H9 (cell line): Measurements from ENCODE around the gene TNNT1. TPM values are rescaled to one million over a fixed set of nuclear protein-coding genes. Genes with fewer than 3 reads are reported as not detected.
A peak's percentile ranks its signal among the peaks of the same experiment; 100 is the strongest.
"Not testable (repeated sequence)": the region's sequence is repeated elsewhere in the genome, so short reads cannot be mapped to it uniquely, and the experiment has no call there.

Source experiments
- DNase-seq: peaks from one replicate; pipeline ENCODE4 v3.0.0-alpha.2; 2017
- H2AFZ ChIP-seq: one replicate; pipeline ENCODE4 v1.6.1; 2013; ENCODE audit warnings: mild to moderate bottlenecking, low read length, control low read depth, moderate library complexity
- H2AK5ac ChIP-seq: 2 replicates; pipeline ENCODE4 v1.6.1; 2013; ENCODE audit warnings: low read length, control low read depth, mixed read lengths; ENCODE audit not compliant: insufficient read length
- H2BK120ac ChIP-seq: one replicate; pipeline ENCODE4 v1.6.1; 2013; ENCODE audit warnings: low read depth, mild to moderate bottlenecking, low read length, control low read depth, inconsistent platforms; ENCODE audit not compliant: poor library complexity, severe bottlenecking
- H2BK12ac ChIP-seq: 2 replicates; pipeline ENCODE4 v1.6.1; 2013; ENCODE audit warnings: low read length, control low read depth, mixed read lengths, low read depth; ENCODE audit not compliant: insufficient read length
- H2BK15ac ChIP-seq: 2 replicates; pipeline ENCODE4 v1.6.1; 2013; ENCODE audit warnings: low read depth, low read length, control low read depth
- H2BK20ac ChIP-seq: one replicate; pipeline ENCODE4 v1.6.1; 2013; ENCODE audit warnings: low read depth, mild to moderate bottlenecking, low read length, control low read depth, inconsistent platforms; ENCODE audit not compliant: poor library complexity, severe bottlenecking
- H2BK5ac ChIP-seq: 2 replicates; pipeline ENCODE4 v1.6.1; 2013; ENCODE audit warnings: low read length, control low read depth, mixed read lengths; ENCODE audit not compliant: insufficient read length
- H3K14ac ChIP-seq: 2 replicates; pipeline ENCODE4 v1.6.1; 2013; ENCODE audit warnings: low read length, control low read depth; ENCODE audit not compliant: insufficient read depth
- H3K18ac ChIP-seq: 2 replicates; pipeline ENCODE4 v1.6.1; 2013; ENCODE audit warnings: low read depth, mild to moderate bottlenecking, mixed read lengths, low read length, control low read depth; ENCODE audit not compliant: insufficient read length
- H3K23ac ChIP-seq: 2 replicates; pipeline ENCODE4 v1.6.1; 2013; ENCODE audit warnings: low read length, control low read depth, mixed read lengths, low read depth; ENCODE audit not compliant: insufficient read length
- H3K23me2 ChIP-seq: 2 replicates; pipeline ENCODE4 v1.6.1; 2013; ENCODE audit warnings: low read depth, mild to moderate bottlenecking, mixed read lengths, low read length, control low read depth; ENCODE audit not compliant: insufficient read length, poor library complexity, severe bottlenecking
- H3K27ac ChIP-seq: 2 replicates; pipeline ENCODE4 v1.5.1; 2013; ENCODE audit warnings: low read length, control low read depth, mixed read lengths, low read depth; ENCODE audit not compliant: insufficient read length
- H3K27me3 ChIP-seq: 2 replicates; pipeline ENCODE4 v1.6.1; 2013; ENCODE audit warnings: low read length, control low read depth, inconsistent platforms; ENCODE audit not compliant: insufficient read depth
- H3K4ac ChIP-seq: 2 replicates; pipeline ENCODE4 v1.6.1; 2013; ENCODE audit warnings: low read depth, mild to moderate bottlenecking, control low read depth, inconsistent platforms, low read length, moderate library complexity
- H3K4me1 ChIP-seq: 2 replicates; pipeline ENCODE4 v1.6.1; 2013; ENCODE audit warnings: low read length, control low read depth, inconsistent platforms; ENCODE audit not compliant: insufficient read depth
- H3K4me2 ChIP-seq: 2 replicates; pipeline ENCODE4 v1.6.1; 2013; ENCODE audit warnings: low read length, control low read depth, mixed read lengths; ENCODE audit not compliant: insufficient read length, insufficient read depth
- H3K56ac ChIP-seq: 2 replicates; pipeline ENCODE4 v1.6.1; 2013; ENCODE audit warnings: low read depth, mild to moderate bottlenecking, mixed read lengths, low read length, control low read depth; ENCODE audit not compliant: insufficient read length
- H3K79me1 ChIP-seq: 2 replicates; pipeline ENCODE4 v1.6.1; 2013; ENCODE audit warnings: low read depth, mild to moderate bottlenecking, moderate library complexity, low read length, control low read depth, inconsistent platforms; ENCODE audit not compliant: insufficient read depth, poor library complexity, severe bottlenecking
- H3K79me2 ChIP-seq: 2 replicates; pipeline ENCODE4 v1.6.1; 2013; ENCODE audit warnings: low read length, control low read depth, inconsistent platforms; ENCODE audit not compliant: insufficient read depth
- H3K9ac ChIP-seq: 2 replicates; pipeline ENCODE4 v1.6.1; 2013; ENCODE audit warnings: low read length, control low read depth, mixed read lengths; ENCODE audit not compliant: insufficient read length; ENCODE audit errors: extremely low read depth
- H3K9me3 ChIP-seq: one replicate; pipeline ENCODE4 v1.6.1; 2013; ENCODE audit warnings: low read depth, low read length, inconsistent platforms; ENCODE audit not compliant: control insufficient read depth
- H3T11ph ChIP-seq: one replicate; pipeline ENCODE4 v1.6.1; 2013; ENCODE audit warnings: mild to moderate bottlenecking, low read length, control low read depth, inconsistent platforms
- H4K20me1 ChIP-seq: one replicate; pipeline ENCODE4 v1.6.1; 2013; ENCODE audit not compliant: control insufficient read depth, insufficient read length, insufficient read depth
- H4K5ac ChIP-seq: 2 replicates; pipeline ENCODE4 v1.6.1; 2013; ENCODE audit warnings: low read depth, mild to moderate bottlenecking, mixed read lengths, low read length, control low read depth; ENCODE audit not compliant: insufficient read length
- H4K8ac ChIP-seq: replicated peaks from 2 replicates; pipeline ENCODE4 v1.6.1; 2013; ENCODE audit warnings: low read length, control low read depth, mixed read lengths, low read depth; ENCODE audit not compliant: insufficient read length
- H4K91ac ChIP-seq: 2 replicates; pipeline ENCODE4 v1.6.1; 2013; ENCODE audit warnings: low read depth, mild to moderate bottlenecking, moderate library complexity, mixed read lengths, low read length, control low read depth; ENCODE audit not compliant: insufficient read length
- H3K27ac Mint-ChIP-seq, 3 experiments: 2 replicates in 2 of 3; 3 replicates in 1 of 3; pipeline ENCODE4 v1.8.0; 2020 to 2021; ENCODE audit warnings: mixed read lengths in 3 of 3, mild to moderate bottlenecking in 1 of 3, moderate library complexity in 1 of 3
- H3K27me3 Mint-ChIP-seq: 2 replicates; pipeline ENCODE4 v1.8.0; 2021; ENCODE audit warnings: low read depth, mild to moderate bottlenecking, moderate library complexity, mixed read lengths
- H3K36me3 Mint-ChIP-seq, 3 experiments: 2 replicates in 2 of 3; 3 replicates in 1 of 3; pipeline ENCODE4 v1.8.0; 2020 to 2021; ENCODE audit warnings: low read depth in 3 of 3, mixed read lengths in 3 of 3; ENCODE audit not compliant: insufficient read depth in 1 of 3
- H3K4me1 Mint-ChIP-seq, 2 experiments: 2 replicates each; pipeline ENCODE4 v1.8.0; 2020; ENCODE audit warnings: mixed read lengths in 2 of 2
- H3K4me3 Mint-ChIP-seq, 2 experiments: 2 replicates in 1 of 2; 3 replicates in 1 of 2; pipeline ENCODE4 v1.8.0; 2020 to 2021; ENCODE audit warnings: mild to moderate bottlenecking in 2 of 2, mixed read lengths in 2 of 2, moderate library complexity in 1 of 2
- H3K9me3 Mint-ChIP-seq, 2 experiments: 2 replicates in 1 of 2; 3 replicates in 1 of 2; pipeline ENCODE4 v1.8.0; 2020; ENCODE audit warnings: mild to moderate bottlenecking in 2 of 2, mixed read lengths in 2 of 2, moderate library complexity in 1 of 2
- CTCF ChIP-seq: fragments of 200-600 bp; sonication (generic); conservative IDR thresholded peaks from 3 replicates; pipeline ENCODE4 v1.8.0; 2021; ENCODE audit warnings: antibody characterized with exemption, mild to moderate bottlenecking
- WGBS: extraction: QIAGEN DNeasy Blood & Tissue Kit; methylation state at CpG from one replicate; pipeline ENCODE4 v1.1.7; 2013; ENCODE audit warnings: missing lambda C conversion rate, low lambda C conversion rate, mixed read lengths; ENCODE audit not compliant: insufficient read length; ENCODE audit errors: extremely low coverage; 5-methylcytosine and 5-hydroxymethylcytosine counted together
- total RNA-seq: library from RNA; stranded (reverse); gene quantifications from 2 replicates; pipeline ENCODE4 v1.2.1, GENCODE V29; 2021

TNNT1 gene
- total RNA-seq, 1 experiment from 2014 or later: 127 TPM

- Mint-ChIP-seq H3K36me3 (peaks cover 23 to 32% (median 28%) of the 10 kb centered on the region in 3 experiments), H3K9me3 (no peaks in the 10 kb centered on the region; a peak in 2 of 5 replicates), H3K4me3 (peak overlapping the region; percentile 81 to 95), H3K27me3 (peaks cover 19% of the 10 kb centered on the region), H3K27ac (peak overlapping the region; percentile 93 to 94 (median 94); a peak in 6 of 7 replicates), H3K4me1 (peaks cover 18 to 27% of the 10 kb centered on the region in 2 experiments)
- Histone ChIP-seq H3K4me2 (peak overlapping the region; percentile 89), H4K5ac (no peak overlapping the region), H3K56ac (no peak overlapping the region), H2BK120ac (no peak overlapping the region), H4K8ac (no peak overlapping the region), H3K23ac (no peak overlapping the region), H3K4me1 (no peaks in the 10 kb centered on the region; the same call in 1 of the 2 replicates), H3K4ac (no peak overlapping the region), H3K9ac (peak overlapping the region; percentile 37), H3K79me1 (no peaks in the 10 kb centered on the region), H2BK20ac (no peak overlapping the region), H3K27ac (no peak overlapping the region), H2BK5ac (no peak overlapping the region), H4K91ac (no peak overlapping the region), H2AFZ (no peak overlapping the region), H2AK5ac (no peak overlapping the region), H3K18ac (no peak overlapping the region), H3K23me2 (peaks cover 13% of the 10 kb centered on the region), H3K79me2 (no peaks in the 10 kb centered on the region), H3K27me3 (no peaks in the 10 kb centered on the region), H3T11ph (no peak overlapping the region), H3K9me3 (no peaks in the 10 kb centered on the region), H4K20me1 (no peaks in the 10 kb centered on the region), H3K14ac (peak overlapping the region; percentile 65), H2BK12ac (no peak overlapping the region), H2BK15ac (no peak overlapping the region)
- whole genome bisulfite sequencing: no CpG with 5 or more reads among the region's 52 CpGs
- no peak for TF ChIP-seq CTCF
- peak; percentile 99 for DNase-seq
Measured at GRCh38 chr19:55156202-55157063, 7.4 kb upstream of the TNNT1 start.

- not testable (repeated sequence) for DNase-seq, H3K4ac ChIP-seq, H3K23me2 ChIP-seq, H3T11ph ChIP-seq, H4K8ac ChIP-seq, H3K9me3 Mint-ChIP-seq, H3K4me1 ChIP-seq, H3K79me2 ChIP-seq, H2BK5ac ChIP-seq, H2BK12ac ChIP-seq, H2AFZ ChIP-seq, H3K27me3 ChIP-seq, H2BK120ac ChIP-seq, H3K27ac Mint-ChIP-seq, H2AK5ac ChIP-seq, H4K5ac ChIP-seq, H3K56ac ChIP-seq, H2BK20ac ChIP-seq, H3K79me1 ChIP-seq, H3K18ac ChIP-seq, H2BK15ac ChIP-seq, H3K23ac ChIP-seq, H3K9me3 ChIP-seq, H4K91ac ChIP-seq, H4K20me1 ChIP-seq, H3K27ac ChIP-seq
- peaks cover 25 to 39% (median 34%) of the 10 kb centered on the region in 3 experiments for H3K36me3 Mint-ChIP-seq
- Histone ChIP-seq H3K4me2 (peak overlapping the region; percentile 89), H3K14ac (peak overlapping the region; percentile 65; the same call in 1 of the 2 replicates), H3K9ac (peak overlapping the region; percentile 56)
- WGBS: no CpG with 5 or more reads among the region's 5 CpGs
- peaks cover 14% of the 10 kb centered on the region for H3K27me3 Mint-ChIP-seq
- peak overlapping the region; percentile 81 to 95 for H3K4me3 Mint-ChIP-seq
- H3K4me1 Mint-ChIP-seq: peaks cover 18 to 24% of the 10 kb centered on the region in 2 experiments
Measured at GRCh38 chr19:55155784-55156183, 6.8 kb upstream of the TNNT1 start.
